K562 (cell line): Measurements from ENCODE around the gene LRRIQ4. TPM values are rescaled to one million over a fixed set of nuclear protein-coding genes. Genes with fewer than 3 reads are reported as not detected.

Source experiments
- ASH1L ChIP-seq: fragments of 450-650 bp; IDR thresholded peaks from 2 replicates; pipeline ENCODE4 v1.6.1; 2018; ENCODE audit warnings: borderline replicate concordance, mild to moderate bottlenecking, low read depth; ENCODE audit not compliant: partially characterized antibody
- CEBPB ChIP-seq: fragments of 450-650 bp; IDR thresholded peaks from 2 replicates; pipeline ENCODE4 v1.6.1; 2016; ENCODE audit warnings: missing genetic modification characterization, missing compliant biosample characterization
- ELK1 ChIP-seq: sonication (generic); formaldehyde crosslinking; IDR thresholded peaks from 2 replicates; pipeline ENCODE4 v1.8.1; 2022; ENCODE audit warnings: missing genetic modification reagents
- FOXM1 ChIP-seq, 2 experiments: fragments of 450-650 bp in 1 of 2; sonication (generic) in 1 of 2; formaldehyde crosslinking in 1 of 2; IDR thresholded peaks; 2 replicates each; pipeline versions ENCODE4 v1.6.1 to v1.9.0; 2017 to 2022; ENCODE audit warnings: low read depth in 2 of 2, mild to moderate bottlenecking in 2 of 2, missing genetic modification reagents in 1 of 2, moderate library complexity in 1 of 2
- HMGN3 ChIP-seq: IDR thresholded peaks from 2 replicates; pipeline ENCODE4 v1.6.1; 2011; ENCODE audit warnings: borderline replicate concordance, low read depth, mild to moderate bottlenecking, mixed read lengths, low read length; ENCODE audit not compliant: insufficient read length; ENCODE audit errors: extremely low read depth
- ILF3 ChIP-seq: fragments of 450-650 bp; IDR thresholded peaks from 2 replicates; pipeline ENCODE4 v1.6.1; 2018; ENCODE audit warnings: antibody characterized with exemption, mild to moderate bottlenecking, moderate library complexity, borderline replicate concordance
- KDM4B ChIP-seq, 2 experiments: fragments of 450-650 bp in 1 of 2; sonication (generic) in 1 of 2; IDR thresholded peaks; 2 replicates each; pipeline ENCODE4 v1.6.1; 2016 to 2017; ENCODE audit warnings: borderline replicate concordance in 2 of 2, antibody characterized with exemption in 1 of 2, low read depth in 1 of 2, mild to moderate bottlenecking in 1 of 2
- NEUROD1 ChIP-seq: fragments of 150-350 bp; IDR thresholded peaks from 2 replicates; pipeline ENCODE4 v1.6.1; 2014; ENCODE audit warnings: borderline replicate concordance, low read length, low read depth; ENCODE audit not compliant: partially characterized antibody
- PRPF4 ChIP-seq: fragments of 200-400 bp; formaldehyde crosslinking; IDR thresholded peaks from one replicate; pipeline ENCODE4 v1.6.1; 2017; ENCODE audit warnings: low read length, low read depth, mild to moderate bottlenecking; ENCODE audit not compliant: insufficient read depth, poor library complexity, severe bottlenecking
- RCOR1 ChIP-seq, 2 experiments: IDR thresholded peaks; 2 replicates each; pipeline ENCODE4 v1.6.1; 2012; ENCODE audit warnings: low read depth in 2 of 2, low read length in 2 of 2, borderline replicate concordance in 1 of 2, improper control_type of control experiment in 1 of 2
- TSC22D4 ChIP-seq: fragments of 450-650 bp; IDR thresholded peaks from 2 replicates; pipeline ENCODE4 v1.6.1; 2016; ENCODE audit warnings: missing genetic modification characterization, missing biosample characterization, control low read depth
- ZFP1 ChIP-seq: fragments of 450-650 bp; formaldehyde crosslinking; IDR thresholded peaks from 2 replicates; pipeline ENCODE4 v1.4.0; 2020; ENCODE audit warnings: mild to moderate bottlenecking, mixed read lengths
- ZNF239 ChIP-seq: fragments of 250-450 bp; sonication (Bioruptor Pico); IDR thresholded peaks from 2 replicates; pipeline ENCODE4 v1.4.0; 2020; ENCODE audit warnings: mild to moderate bottlenecking
- ZNF316 ChIP-seq: fragments of 450-650 bp; IDR thresholded peaks from 2 replicates; pipeline ENCODE4 v1.6.1; 2016
- ZNF318 ChIP-seq, 2 experiments: fragments of 450-650 bp; IDR thresholded peaks; 2 replicates each; pipeline ENCODE4 v1.6.1; 2016; ENCODE audit warnings: mild to moderate bottlenecking in 2 of 2, borderline replicate concordance in 1 of 2, low read depth in 1 of 2, moderate library complexity in 1 of 2
- ZNF41 ChIP-seq: fragments of 250-450 bp; sonication (Bioruptor Pico); conservative IDR thresholded peaks from 2 replicates; pipeline ENCODE4 v1.4.0; 2020; ENCODE audit warnings: mild to moderate bottlenecking
- ZNF696 ChIP-seq: fragments of 250-450 bp; sonication (Bioruptor Pico); conservative IDR thresholded peaks from 2 replicates; pipeline ENCODE4 v1.4.0; 2020; ENCODE audit warnings: mild to moderate bottlenecking, moderate library complexity
- ZNF707 ChIP-seq: fragments of 250-450 bp; sonication (Bioruptor Pico); conservative IDR thresholded peaks from 2 replicates; pipeline ENCODE4 v1.8.0; 2022; ENCODE audit warnings: inconsistent platforms, mild to moderate bottlenecking, moderate library complexity
- polyA plus RNA-seq, 8 experiments: library from polyadenylated mRNA; depleted of rRNA in 4 of 8; stranded (reverse) in 5 of 8; unstranded in 3 of 8; fragments of >200 nt; fragmentation: Nextera tagmentation in 2 of 8; fragmentation: Illumina TruSeq in 1 of 8; extraction: Ambion mirVana in 2 of 8; extraction: Trizol in 1 of 8; gene quantifications; 2 replicates each; pipeline versions ENCODE4 v1.2.1 to v1.2.3, GENCODE V29; 2011 to 2014; ENCODE audit warnings: inconsistent platforms in 1 of 8, missing spikeins in 1 of 8
- total RNA-seq, 7 experiments: library from RNA; depleted of rRNA in 6 of 7; stranded (reverse); fragments of >200 nt in 6 of 7; fragmentation: Illumina TruSeq in 2 of 7; extraction: Trizol in 2 of 7; gene quantifications; 2 replicates each; pipeline versions ENCODE4 v1.2.1 to v1.2.3, GENCODE V29; 2011 to 2021; ENCODE audit warnings: low replicate concordance in 1 of 7

Gene LRRIQ4
- total and polyA plus RNA-seq, 9 of the 15 experiments (the other 6 are each of a cell fraction or from before 2014, with no cell fraction given): not detected

GRCh38 chr3:169764882-169765612 lies 47.6 kb upstream of the LRRIQ4 start, which contains the start of gene TERC (continued):
- TF ChIP-seq ILF3: peak; percentile 68; the same call in 1 of the 2 replicates
- TF ChIP-seq ZNF239 (CRISPR knock-in tag): no peak
- no peak for TF ChIP-seq TSC22D4 (tag)
- TF ChIP-seq ZNF707 (CRISPR knock-in tag): 0 out of 2 replicates have a peak, but pooled peaks have one; percentile 27
- 0 out of 2 replicates have a peak, but pooled peaks have one; percentile 57 for TF ChIP-seq ZNF696 (CRISPR knock-in tag)
- no peak for TF ChIP-seq ELK1
- no peak for TF ChIP-seq HMGN3
- TF ChIP-seq CEBPB: no peak
- TF ChIP-seq ZNF318 (IDR thresholded peaks at IDR 0.05; ENCODE audit: borderline replicate concordance in 1 of 2, low read depth in 1 of 2): no peak
- no peak for TF ChIP-seq NEUROD1
- no peak for TF ChIP-seq ASH1L
- peak; percentile 60 for TF ChIP-seq PRPF4
- no peak for TF ChIP-seq ZNF316
- TF ChIP-seq ZNF41 (CRISPR knock-in tag): no peak
- TF ChIP-seq ZFP1 (CRISPR knock-in tag): peak; percentile 41; the same call in 1 of the 2 replicates
- 0 out of 2 replicates have a peak, but pooled peaks have one; percentile 39 for TF ChIP-seq FOXM1 (IDR thresholded peaks at IDR 0.05; ENCODE audit: low read depth)
- no peak for TF ChIP-seq FOXM1 (CRISPR knock-in tag; IDR thresholded peaks at IDR 0.05; ENCODE audit: low read depth)
- TF ChIP-seq RCOR1 (IDR thresholded peaks at IDR 0.05; ENCODE audit: borderline replicate concordance in 1 of 2, low read depth in 2 of 2, low read length in 2 of 2): no peak
- TF ChIP-seq KDM4B (IDR thresholded peaks at IDR 0.05; ENCODE audit: borderline replicate concordance in 2 of 2, low read depth in 1 of 2): no peak
